ENCODE measurements around the gene DNAJC18.

The DNAJC18 gene

DNA sequence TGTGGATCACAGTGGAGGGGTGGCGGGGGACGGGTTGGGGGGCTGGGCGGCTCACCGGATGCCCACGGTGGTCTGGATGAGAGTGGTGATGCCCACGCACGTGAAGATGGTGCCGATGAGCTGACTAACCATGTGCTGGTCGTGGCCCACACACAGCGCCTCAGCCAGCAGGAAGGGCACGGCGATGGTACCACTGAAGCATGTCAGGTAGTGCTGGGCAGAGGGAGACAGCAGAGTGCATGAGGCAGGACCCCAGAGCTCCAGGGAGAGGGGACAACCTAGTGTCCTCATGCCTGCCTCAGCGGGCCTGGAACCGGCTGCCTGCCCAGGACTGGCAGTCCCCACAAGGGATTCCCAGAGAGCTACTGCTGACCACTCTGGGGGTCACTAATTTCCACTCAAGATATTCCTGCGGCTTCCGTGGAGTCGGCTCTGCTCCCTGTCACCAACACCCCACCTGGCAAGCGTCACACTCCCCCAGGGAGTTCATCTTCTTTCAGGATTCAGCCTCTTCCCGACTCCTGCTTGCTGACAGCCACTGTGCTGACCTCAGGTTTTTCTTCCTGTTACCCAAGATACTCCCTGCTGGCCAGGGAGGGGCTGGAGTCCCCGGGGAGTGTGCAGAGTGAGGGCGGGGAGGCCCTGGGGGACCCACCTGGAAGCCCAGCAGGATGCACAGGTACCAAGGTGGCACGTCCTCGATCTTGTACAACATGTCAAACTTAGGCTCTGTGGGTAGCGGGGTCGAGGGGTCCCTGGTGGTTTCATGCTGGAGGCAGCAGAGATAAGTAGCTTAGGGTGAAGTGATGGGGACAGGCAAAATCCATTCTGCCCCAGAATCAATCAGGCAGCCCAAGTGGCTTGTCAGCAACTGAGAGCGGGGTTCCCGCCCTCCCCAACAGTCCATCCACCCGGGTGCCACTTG lies 57.2 kb downstream of the DNAJC18 start:
- ChIA-PET POLR2A (interaction anchor here (0.7 kb wide), 1 partner anchor 34 kb away, joined by 5 read pairs; no protein-coding TSS in a partner anchor), CTCF (interaction anchor here (0.5 to 1.0 kb wide), 2 partner anchors 17 to 81 kb away, joined by 3 read pairs; no protein-coding TSS in a partner anchor)
- Histone ChIP-seq H3K4me1 (ENCODE audit: control insufficient read depth, insufficient read depth, low read length) (no peaks in the 10 kb centered on the region), H3K9me3 (ENCODE audit: control insufficient read depth, insufficient read depth, low read depth, low read length) (no peaks in the 10 kb centered on the region), H3K27ac (ENCODE audit: extremely low read depth, low read depth, low read length) (no peak overlapping the region), H3K36me3 (ENCODE audit: control insufficient read depth in 2 of 2, insufficient read depth in 1 of 2, low read length in 2 of 2) (no peaks in the 10 kb centered on the region), H3K4me3 (ENCODE audit: low read depth, low read length) (no peak overlapping the region)
- TF ChIP-seq ZNF335 (tag by site-specific recombination; conservative IDR thresholded peaks at IDR 0.05) (peak; percentile 18; the same call in 1 of the 2 replicates), ZIC2 (tag by site-specific recombination; IDR thresholded peaks at IDR 0.05) (peak; percentile 81), ZNF521 (tag by site-specific recombination; IDR thresholded peaks at IDR 0.05) (no peak)

DNA sequence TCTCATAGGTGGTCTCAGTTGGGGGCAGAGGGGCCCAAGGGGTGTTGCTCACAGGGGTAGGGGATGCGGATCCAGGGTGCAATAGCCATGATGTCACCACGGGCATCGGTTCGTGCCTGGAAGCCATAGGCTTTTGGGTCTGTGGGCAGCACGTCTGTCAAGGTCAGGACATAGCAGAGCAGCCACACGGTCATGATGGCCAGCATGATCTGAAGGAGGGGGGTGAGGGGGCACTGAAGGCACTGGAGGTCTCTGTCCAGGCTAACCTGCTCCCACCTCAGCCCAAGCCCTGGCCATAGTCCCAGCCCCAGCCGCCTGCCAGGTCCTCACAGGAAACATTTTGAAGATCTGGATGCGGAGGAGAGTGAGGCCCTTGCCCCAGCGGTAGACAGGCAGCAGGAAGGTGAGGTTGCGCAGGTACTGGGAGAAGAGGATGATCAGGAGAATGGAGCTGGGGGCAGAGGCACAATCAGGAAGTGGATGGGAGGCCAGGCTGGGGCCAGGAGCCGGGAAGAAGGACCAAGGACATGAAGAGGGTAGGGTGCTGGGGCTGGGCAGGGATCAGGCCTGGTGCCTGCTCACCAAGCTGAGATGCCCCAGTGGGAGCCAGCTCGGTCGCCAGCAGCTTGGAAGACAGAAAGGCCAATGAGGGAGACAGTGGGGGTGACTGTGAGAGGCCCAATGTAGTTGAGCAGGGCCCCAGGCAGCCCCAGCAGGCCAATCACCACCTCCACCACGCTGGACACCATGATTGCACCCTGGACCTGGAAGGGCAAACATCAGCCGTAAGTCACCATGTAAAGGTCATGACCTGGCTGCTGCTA lies 59.5 kb downstream of the DNAJC18 start:
- TF ChIP-seq ZNF169 (tag by site-specific recombination; IDR thresholded peaks at IDR 0.05): 0 out of 2 replicates have a peak, but pooled peaks have one; percentile 43
- TF ChIP-seq, protein P1, sequence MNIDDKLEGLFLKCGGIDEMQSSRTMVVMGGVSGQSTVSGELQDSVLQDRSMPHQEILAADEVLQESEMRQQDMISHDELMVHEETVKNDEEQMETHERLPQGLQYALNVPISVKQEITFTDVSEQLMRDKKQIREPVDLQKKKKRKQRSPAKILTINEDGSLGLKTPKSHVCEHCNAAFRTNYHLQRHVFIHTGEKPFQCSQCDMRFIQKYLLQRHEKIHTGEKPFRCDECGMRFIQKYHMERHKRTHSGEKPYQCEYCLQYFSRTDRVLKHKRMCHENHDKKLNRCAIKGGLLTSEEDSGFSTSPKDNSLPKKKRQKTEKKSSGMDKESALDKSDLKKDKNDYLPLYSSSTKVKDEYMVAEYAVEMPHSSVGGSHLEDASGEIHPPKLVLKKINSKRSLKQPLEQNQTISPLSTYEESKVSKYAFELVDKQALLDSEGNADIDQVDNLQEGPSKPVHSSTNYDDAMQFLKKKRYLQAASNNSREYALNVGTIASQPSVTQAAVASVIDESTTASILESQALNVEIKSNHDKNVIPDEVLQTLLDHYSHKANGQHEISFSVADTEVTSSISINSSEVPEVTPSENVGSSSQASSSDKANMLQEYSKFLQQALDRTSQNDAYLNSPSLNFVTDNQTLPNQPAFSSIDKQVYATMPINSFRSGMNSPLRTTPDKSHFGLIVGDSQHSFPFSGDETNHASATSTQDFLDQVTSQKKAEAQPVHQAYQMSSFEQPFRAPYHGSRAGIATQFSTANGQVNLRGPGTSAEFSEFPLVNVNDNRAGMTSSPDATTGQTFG (tag by site-specific recombination; IDR thresholded peaks at IDR 0.05; ENCODE audit: borderline replicate concordance): no peak
- Histone ChIP-seq H3K27ac (ENCODE audit: extremely low read depth, low read depth, low read length) (no peak overlapping the region), H3K36me3 (ENCODE audit: control insufficient read depth in 2 of 2, insufficient read depth in 1 of 2, low read length in 2 of 2) (no peaks in the 10 kb centered on the region; a peak in 1 of 3 replicates), H3K4me3 (ENCODE audit: low read depth, low read length) (no peak overlapping the region), H3K4me1 (ENCODE audit: control insufficient read depth, insufficient read depth, low read length) (no peaks in the 10 kb centered on the region), H3K9me3 (ENCODE audit: control insufficient read depth, insufficient read depth, low read depth, low read length) (no peaks in the 10 kb centered on the region)
- POLR2A ChIA-PET: no interaction called here
- CTCF ChIA-PET: no interaction called here

DNA sequence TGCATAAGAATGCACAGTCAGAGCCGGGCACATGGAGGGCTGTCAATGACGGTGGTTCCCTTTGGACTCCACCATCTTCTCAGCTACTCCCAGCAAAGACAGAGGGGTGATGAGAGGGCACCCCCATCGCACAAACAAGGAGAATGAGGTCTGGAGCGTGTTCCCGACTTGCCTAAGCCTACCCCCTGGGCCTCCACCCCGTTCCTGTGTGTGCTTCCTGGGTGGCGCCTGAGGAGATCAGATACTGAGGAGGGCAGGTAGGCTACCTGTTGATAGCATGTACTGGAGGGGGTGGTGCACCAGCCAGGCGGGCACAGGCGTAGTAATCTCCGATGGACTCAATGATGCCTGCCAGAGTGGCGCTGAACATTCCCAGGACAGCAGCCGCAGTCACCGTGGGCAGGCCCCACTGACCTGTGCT lies 60.4 kb downstream of the DNAJC18 start:
- 0 out of 2 replicates have a peak overlapping the region, but pooled peaks have one; percentile 9 for H3K27ac ChIP-seq (ENCODE audit: extremely low read depth, low read depth, low read length)
- H3K9me3 ChIP-seq (ENCODE audit: control insufficient read depth, insufficient read depth, low read depth, low read length): no peaks in the 10 kb centered on the region
- POLR2A ChIA-PET: no interaction called here
- CTCF ChIA-PET: interaction anchor here (1.2 kb wide), 2 partner anchors 11 to 12 kb away, joined by 3 to 4 read pairs; no protein-coding TSS in a partner anchor
- H3K4me3 ChIP-seq (ENCODE audit: low read depth, low read length): no peak overlapping the region
- H3K36me3 ChIP-seq (ENCODE audit: control insufficient read depth in 2 of 2, insufficient read depth in 1 of 2, low read length in 2 of 2): peaks cover 0 to 7% of the 10 kb centered on the region in 2 experiments; a peak in 2 of 3 replicates
- no peaks in the 10 kb centered on the region for H3K4me1 ChIP-seq (ENCODE audit: control insufficient read depth, insufficient read depth, low read length)
- TF ChIP-seq ZNF555 (tag by site-specific recombination; conservative IDR thresholded peaks at IDR 0.05) (no peak), ZNF121 (tag by site-specific recombination; IDR thresholded peaks at IDR 0.05) (no peak), SCRT1 (tag by site-specific recombination; IDR thresholded peaks at IDR 0.05; ENCODE audit: borderline replicate concordance) (peak; percentile 90), SCRT2 (tag by site-specific recombination; IDR thresholded peaks at IDR 0.05) (peak; percentile 95), ZNF544 (tag by site-specific recombination; IDR thresholded peaks at IDR 0.05) (no peak)
- TF ChIP-seq, protein P2, sequence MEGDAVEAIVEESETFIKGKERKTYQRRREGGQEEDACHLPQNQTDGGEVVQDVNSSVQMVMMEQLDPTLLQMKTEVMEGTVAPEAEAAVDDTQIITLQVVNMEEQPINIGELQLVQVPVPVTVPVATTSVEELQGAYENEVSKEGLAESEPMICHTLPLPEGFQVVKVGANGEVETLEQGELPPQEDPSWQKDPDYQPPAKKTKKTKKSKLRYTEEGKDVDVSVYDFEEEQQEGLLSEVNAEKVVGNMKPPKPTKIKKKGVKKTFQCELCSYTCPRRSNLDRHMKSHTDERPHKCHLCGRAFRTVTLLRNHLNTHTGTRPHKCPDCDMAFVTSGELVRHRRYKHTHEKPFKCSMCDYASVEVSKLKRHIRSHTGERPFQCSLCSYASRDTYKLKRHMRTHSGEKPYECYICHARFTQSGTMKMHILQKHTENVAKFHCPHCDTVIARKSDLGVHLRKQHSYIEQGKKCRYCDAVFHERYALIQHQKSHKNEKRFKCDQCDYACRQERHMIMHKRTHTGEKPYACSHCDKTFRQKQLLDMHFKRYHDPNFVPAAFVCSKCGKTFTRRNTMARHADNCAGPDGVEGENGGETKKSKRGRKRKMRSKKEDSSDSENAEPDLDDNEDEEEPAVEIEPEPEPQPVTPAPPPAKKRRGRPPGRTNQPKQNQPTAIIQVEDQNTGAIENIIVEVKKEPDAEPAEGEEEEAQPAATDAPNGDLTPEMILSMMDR (tag by site-specific recombination; IDR thresholded peaks at IDR 0.05): no peak

Data from HEK293 (cell line).